OCI-LY1 (cell line): ENCODE results near the gene EPB41L1.

Experiments used
- H2AFZ ChIP-seq: fragments of 200-600 bp; sonication (generic), shearing (Covaris generic); 2 replicates; pipeline ENCODE4 v1.6.0; 2014; ENCODE audit warnings: antibody characterized with exemption, mild to moderate bottlenecking, low read length
- H3F3A ChIP-seq: fragments of 200-600 bp; sonication (generic), shearing (Covaris generic); 2 replicates; pipeline ENCODE4 v1.6.0; 2014; ENCODE audit warnings: mild to moderate bottlenecking, antibody characterized with exemption, low read length, moderate library complexity; ENCODE audit not compliant: insufficient read depth
- H3K27ac ChIP-seq: fragments of 200-600 bp; sonication (generic); 2 replicates; pipeline ENCODE4 v1.5.1; 2014; ENCODE audit warnings: low read length, mixed run types, mild to moderate bottlenecking, low read depth; ENCODE audit not compliant: poor library complexity, severe bottlenecking
- H3K27me3 ChIP-seq: fragments of 200-600 bp; sonication (generic); 2 replicates; pipeline ENCODE4 v1.6.0; 2014; ENCODE audit warnings: antibody characterized with exemption, mild to moderate bottlenecking, low read length, moderate library complexity; ENCODE audit not compliant: insufficient read depth
- H3K36me3 ChIP-seq: fragments of 200-600 bp; sonication (generic); 2 replicates; pipeline ENCODE4 v1.6.1; 2014; ENCODE audit warnings: mild to moderate bottlenecking, antibody characterized with exemption, low read length, moderate library complexity, mixed read lengths; ENCODE audit not compliant: insufficient read depth
- H3K4me1 ChIP-seq: fragments of 200-600 bp; sonication (generic); 2 replicates; pipeline ENCODE4 v1.5.1; 2014; ENCODE audit warnings: mild to moderate bottlenecking, low read length, moderate library complexity; ENCODE audit not compliant: insufficient read depth, severe bottlenecking
- H3K4me2 ChIP-seq: fragments of 200-600 bp; sonication (generic), shearing (Covaris generic); 2 replicates; pipeline ENCODE4 v1.6.1; 2014; ENCODE audit warnings: low read length
- H3K4me3 ChIP-seq: fragments of 200-600 bp; sonication (generic); 2 replicates; pipeline ENCODE4 v1.5.1; 2014; ENCODE audit warnings: low read length, low read depth, mild to moderate bottlenecking, mixed read lengths; ENCODE audit not compliant: poor library complexity, severe bottlenecking
- H3K79me2 ChIP-seq: fragments of 200-600 bp; shearing (Covaris generic); 2 replicates; pipeline ENCODE4 v1.6.1; 2016; ENCODE audit warnings: mixed run types, low read length, mixed read lengths; ENCODE audit not compliant: insufficient read depth
- H3K9ac ChIP-seq: fragments of 200-600 bp; sonication (generic), shearing (Covaris generic); 2 replicates; pipeline ENCODE4 v1.6.1; 2014; ENCODE audit warnings: mild to moderate bottlenecking, low read length, mixed read lengths
- H3K9me2 ChIP-seq: fragments of 200-600 bp; sonication (generic), shearing (Covaris generic); 2 replicates; pipeline ENCODE4 v1.6.1; 2014; ENCODE audit warnings: low read depth, mild to moderate bottlenecking, low read length, mixed read lengths
- H3K9me3 ChIP-seq: fragments of 200-600 bp; shearing (Covaris generic); 2 replicates; pipeline ENCODE4 v1.6.1; 2014; ENCODE audit warnings: low read length, mixed read lengths
- H4K20me1 ChIP-seq: fragments of 200-600 bp; sonication (generic), shearing (Covaris generic); 2 replicates; pipeline ENCODE4 v1.6.0; 2016; ENCODE audit warnings: mild to moderate bottlenecking, low read length; ENCODE audit not compliant: insufficient read depth
- EZH2 ChIP-seq: fragments of 200-600 bp; sonication (generic), shearing (Covaris generic); IDR thresholded peaks from 2 replicates; pipeline ENCODE4 v1.8.0; 2017; ENCODE audit warnings: borderline replicate concordance, mixed run types, mild to moderate bottlenecking, antibody characterized with exemption, low read length, moderate library complexity, mixed read lengths
- TF ChIP-seq, protein P1 (sequence below): fragments of 200-600 bp; sonication (generic), shearing (Covaris generic); IDR thresholded peaks from 2 replicates; pipeline ENCODE4 v1.5.1; 2017; ENCODE audit warnings: mild to moderate bottlenecking, antibody characterized with exemption, low read length, moderate library complexity, mixed read lengths

The EPB41L1 gene

GRCh38 chr20:36149012-36149411 is 5.5 kb upstream of the EPB41L1 start:
- TF ChIP-seq EZH2, result no peak
- TF ChIP-seq, protein P1, sequence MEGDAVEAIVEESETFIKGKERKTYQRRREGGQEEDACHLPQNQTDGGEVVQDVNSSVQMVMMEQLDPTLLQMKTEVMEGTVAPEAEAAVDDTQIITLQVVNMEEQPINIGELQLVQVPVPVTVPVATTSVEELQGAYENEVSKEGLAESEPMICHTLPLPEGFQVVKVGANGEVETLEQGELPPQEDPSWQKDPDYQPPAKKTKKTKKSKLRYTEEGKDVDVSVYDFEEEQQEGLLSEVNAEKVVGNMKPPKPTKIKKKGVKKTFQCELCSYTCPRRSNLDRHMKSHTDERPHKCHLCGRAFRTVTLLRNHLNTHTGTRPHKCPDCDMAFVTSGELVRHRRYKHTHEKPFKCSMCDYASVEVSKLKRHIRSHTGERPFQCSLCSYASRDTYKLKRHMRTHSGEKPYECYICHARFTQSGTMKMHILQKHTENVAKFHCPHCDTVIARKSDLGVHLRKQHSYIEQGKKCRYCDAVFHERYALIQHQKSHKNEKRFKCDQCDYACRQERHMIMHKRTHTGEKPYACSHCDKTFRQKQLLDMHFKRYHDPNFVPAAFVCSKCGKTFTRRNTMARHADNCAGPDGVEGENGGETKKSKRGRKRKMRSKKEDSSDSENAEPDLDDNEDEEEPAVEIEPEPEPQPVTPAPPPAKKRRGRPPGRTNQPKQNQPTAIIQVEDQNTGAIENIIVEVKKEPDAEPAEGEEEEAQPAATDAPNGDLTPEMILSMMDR, result no peak
- Histone ChIP-seq H3K36me3 (no peaks in the 10 kb centered on the region), H3K9me2 (no peaks in the 10 kb centered on the region), H2AFZ (no peak overlapping the region), H3K4me3 (no peak overlapping the region), H3K27ac (no peak overlapping the region), H3K9me3 (no peaks in the 10 kb centered on the region), H3K4me2 (no peak overlapping the region), H3F3A (no peaks in the 10 kb centered on the region), H3K79me2 (no peaks in the 10 kb centered on the region), H3K9ac (no peak overlapping the region), H3K4me1 (no peaks in the 10 kb centered on the region), H4K20me1 (no peaks in the 10 kb centered on the region), H3K27me3 (no peaks in the 10 kb centered on the region; the same call in 1 of the 2 replicates)

DNA sequence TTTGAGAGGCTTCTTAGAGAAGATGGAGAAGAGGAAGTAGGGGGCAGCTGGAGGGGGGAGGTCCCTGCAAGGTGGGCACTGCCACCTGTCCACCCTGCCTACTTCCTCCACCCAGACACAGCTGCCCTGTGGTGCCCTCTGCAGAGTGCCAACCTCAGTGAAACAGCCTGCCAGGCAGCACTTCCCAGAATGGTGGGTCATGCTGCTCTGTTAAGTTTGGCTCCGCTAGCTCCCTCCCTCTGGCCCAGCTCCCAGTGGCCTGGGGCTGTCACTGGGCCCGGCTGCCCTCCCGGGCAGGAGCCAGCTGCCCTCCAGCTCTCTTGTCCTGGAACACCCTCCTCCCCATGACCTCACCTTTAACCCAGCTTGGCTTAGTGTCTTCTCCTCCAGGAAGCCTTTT is 5.1 kb upstream of the EPB41L1 start:
- H4K20me1 ChIP-seq, result no peaks in the 10 kb centered on the region
- TF ChIP-seq EZH2, result no peak
- TF ChIP-seq, protein P1, result no peak
- H3K36me3 ChIP-seq, result no peaks in the 10 kb centered on the region
- no peak overlapping the region for H3K4me3 ChIP-seq
- H3K4me1 ChIP-seq, result no peaks in the 10 kb centered on the region
- H3K79me2 ChIP-seq, result no peaks in the 10 kb centered on the region
- no peak overlapping the region for H2AFZ ChIP-seq
- no peak overlapping the region for H3K4me2 ChIP-seq
- H3F3A ChIP-seq, result no peaks in the 10 kb centered on the region
- H3K27ac ChIP-seq, result no peak overlapping the region
- no peaks in the 10 kb centered on the region for H3K9me2 ChIP-seq
- no peaks in the 10 kb centered on the region; the same call in 1 of the 2 replicates for H3K27me3 ChIP-seq
- H3K9ac ChIP-seq, result no peak overlapping the region
- no peaks in the 10 kb centered on the region for H3K9me3 ChIP-seq

GRCh38 chr20:36150489-36150846 is 4.1 kb upstream of the EPB41L1 start:
- no peaks in the 10 kb centered on the region for H3K9me3 ChIP-seq
- H3K4me2 ChIP-seq, result no peak overlapping the region
- no peak overlapping the region for H3K27ac ChIP-seq
- no peak overlapping the region for H2AFZ ChIP-seq
- no peaks in the 10 kb centered on the region for H4K20me1 ChIP-seq
- no peak overlapping the region for H3K9ac ChIP-seq
- no peak overlapping the region for H3K4me3 ChIP-seq
- no peaks in the 10 kb centered on the region for H3F3A ChIP-seq
- no peaks in the 10 kb centered on the region for H3K36me3 ChIP-seq
- TF ChIP-seq, protein P1, result no peak
- TF ChIP-seq EZH2, result no peak
- peaks cover 4% of the 10 kb centered on the region for H3K27me3 ChIP-seq
- no peaks in the 10 kb centered on the region for H3K4me1 ChIP-seq
- H3K79me2 ChIP-seq, result no peaks in the 10 kb centered on the region
- no peaks in the 10 kb centered on the region for H3K9me2 ChIP-seq
